MM.1S (cell line): ENCODE results near the gene VPS8.

Experiments
- EZH2 ChIP-seq: fragments of 300-600 bp; sonication (generic); optimal IDR thresholded peaks from 2 replicates; pipeline ENCODE3; 2017; ENCODE audit warnings: low read depth, mild to moderate bottlenecking, antibody characterized with exemption, low read length, mixed read lengths
- EZH2phosphoT487 ChIP-seq: fragments of 300-600 bp; sonication (generic); IDR thresholded peaks from 2 replicates; pipeline ENCODE4 v1.6.1; 2018; ENCODE audit warnings: antibody characterized with exemption, low read length
- TF ChIP-seq, protein P1 (sequence below): fragments of 300-600 bp; sonication (generic); IDR thresholded peaks from 2 replicates; pipeline ENCODE4 v1.5.1; 2016; ENCODE audit warnings: antibody characterized with exemption, low read length, mixed read lengths

GRCh38 chr3:185037801-185038200 is 225.8 kb downstream of the VPS8 start:
- TF ChIP-seq, protein P1, sequence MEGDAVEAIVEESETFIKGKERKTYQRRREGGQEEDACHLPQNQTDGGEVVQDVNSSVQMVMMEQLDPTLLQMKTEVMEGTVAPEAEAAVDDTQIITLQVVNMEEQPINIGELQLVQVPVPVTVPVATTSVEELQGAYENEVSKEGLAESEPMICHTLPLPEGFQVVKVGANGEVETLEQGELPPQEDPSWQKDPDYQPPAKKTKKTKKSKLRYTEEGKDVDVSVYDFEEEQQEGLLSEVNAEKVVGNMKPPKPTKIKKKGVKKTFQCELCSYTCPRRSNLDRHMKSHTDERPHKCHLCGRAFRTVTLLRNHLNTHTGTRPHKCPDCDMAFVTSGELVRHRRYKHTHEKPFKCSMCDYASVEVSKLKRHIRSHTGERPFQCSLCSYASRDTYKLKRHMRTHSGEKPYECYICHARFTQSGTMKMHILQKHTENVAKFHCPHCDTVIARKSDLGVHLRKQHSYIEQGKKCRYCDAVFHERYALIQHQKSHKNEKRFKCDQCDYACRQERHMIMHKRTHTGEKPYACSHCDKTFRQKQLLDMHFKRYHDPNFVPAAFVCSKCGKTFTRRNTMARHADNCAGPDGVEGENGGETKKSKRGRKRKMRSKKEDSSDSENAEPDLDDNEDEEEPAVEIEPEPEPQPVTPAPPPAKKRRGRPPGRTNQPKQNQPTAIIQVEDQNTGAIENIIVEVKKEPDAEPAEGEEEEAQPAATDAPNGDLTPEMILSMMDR, result no peak
- TF ChIP-seq EZH2phosphoT487 (no peak), EZH2 (no peak)
